ENCODE results near the gene TRIO.

- no peak for TF ChIP-seq ESRRG (CRISPR knock-in tag; IDR thresholded peaks at IDR 0.05)
- TF ChIP-seq ZNF8 (CRISPR knock-in tag; IDR thresholded peaks at IDR 0.05) = no peak
- TF ChIP-seq ZFP30 (CRISPR knock-in tag; IDR thresholded peaks at IDR 0.05) = no peak
- TF ChIP-seq GLIS3 (CRISPR knock-in tag; IDR thresholded peaks at IDR 0.05) = no peak
Measured at GRCh38 chr5:14125262-14125661, 17.9 kb upstream of the TRIO start.
